Right ventricle myocardium superior (tissue), 1 donor: ENCODE data around the gene CEP68. TPM values are rescaled to one million over a fixed set of nuclear protein-coding genes. Genes with fewer than 3 reads are reported as not detected.
"Not testable (repeated sequence)": the region's sequence is repeated elsewhere in the genome, so short reads cannot be mapped to it uniquely, and the experiment has no call there.

ENCODE experiments used
- ATAC-seq: fragments of 200-7000 bp; cut with Tn5 transposase; one replicate; pipeline ENCODE4 v1.9.1; 2020; ENCODE audit warnings: mild to moderate bottlenecking; ENCODE audit not compliant: poor library complexity
- DNase-seq: peaks from one replicate; pipeline ENCODE4 v3.0.0-alpha.2; 2020
- intact Hi-C: fragments of 100-400 bp; cut with DNase I; formaldehyde crosslinking; loops from one replicate; pipeline ENCODE4 v1.11.2; 2022
- total RNA-seq: library from RNA; stranded (reverse); fragmentation: NEBNext Ultra II Directional; extraction: Animal tissue kit (Norgen Biotek cat#: 25700); gene quantifications from one replicate; pipeline ENCODE4 v1.2.1, GENCODE V29; 2021
- donor health status: DM: no; HTN: yes; CAD: no; lungs with severe emphysema.

Gene CEP68
- total RNA-seq, 1 donor from 2014 or later = 19.5 TPM

DNA sequence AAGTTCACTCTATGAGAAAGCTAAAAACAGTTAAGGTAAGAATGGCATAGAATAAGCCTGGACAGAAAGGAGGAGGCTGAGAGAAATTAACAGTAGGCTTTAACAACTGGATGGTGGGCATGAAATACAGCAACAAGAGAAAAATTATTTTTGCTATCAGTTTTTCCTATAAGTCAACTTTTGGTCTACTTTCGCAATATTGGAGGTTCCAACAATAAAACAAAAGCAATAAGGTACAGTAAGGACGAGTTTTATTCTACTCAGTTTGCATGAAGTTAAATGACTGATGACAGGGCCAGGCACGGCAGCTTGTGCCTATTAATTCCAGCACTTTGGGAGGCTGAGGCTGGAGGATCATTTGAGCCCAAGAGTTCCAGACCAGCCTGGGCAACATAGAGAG lies 56.4 kb downstream of the CEP68 start:
- intact Hi-C loops = no loop called here
- DNase-seq (no peak), ATAC-seq (no peak)

- DNase-seq (no peak), ATAC-seq (no peak)
- intact Hi-C loops = no loop called here
These were observed 57.0 kb downstream of the CEP68 start for GRCh38 chr2:65113229-65113628.

DNA sequence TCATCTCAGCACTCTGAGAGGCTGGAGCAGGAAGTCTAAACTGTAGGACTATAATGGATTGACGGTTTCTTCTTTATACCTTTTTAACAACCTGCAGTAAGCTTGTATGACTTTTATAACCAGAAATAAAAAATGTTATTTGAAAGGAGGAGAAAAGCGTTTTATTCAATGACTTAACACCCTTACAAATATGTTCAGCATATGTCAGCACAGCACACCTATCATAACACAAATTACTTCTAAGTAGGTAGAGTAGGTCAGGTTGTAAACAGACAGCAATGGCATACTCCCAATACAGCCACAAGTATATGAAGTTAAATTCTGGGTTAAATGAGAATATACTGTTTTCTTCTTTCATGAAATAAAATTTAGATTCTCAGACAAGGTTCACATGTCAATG lies 57.6 kb downstream of the CEP68 start:
- DNase-seq (no peak), ATAC-seq (no peak)
- intact Hi-C loops = no loop called here

GRCh38 chr2:65114921-65115320 lies 58.7 kb downstream of the CEP68 start:
- intact Hi-C loops = no loop called here
- DNase-seq = no peak
- no peak for ATAC-seq

DNA sequence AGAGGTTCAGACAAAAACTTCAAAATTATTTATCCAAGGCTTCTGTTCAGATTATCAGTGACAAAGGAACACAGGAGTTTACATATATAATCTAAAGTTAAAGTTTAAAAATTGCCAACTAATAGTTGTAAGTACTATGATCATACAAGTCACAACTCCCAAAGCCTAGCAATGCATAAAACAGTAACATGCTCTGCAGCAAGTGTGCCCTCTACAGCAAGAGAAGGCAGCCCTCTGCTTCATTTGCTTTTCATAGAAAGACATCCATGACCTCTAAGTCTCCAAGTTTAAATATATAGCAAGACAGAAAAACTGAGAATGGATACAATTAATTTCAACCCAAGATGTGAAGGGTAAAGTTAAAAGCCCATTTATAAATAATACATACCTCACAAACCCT lies 60.4 kb downstream of the CEP68 start:
- DNase-seq (no peak), ATAC-seq (no peak)
- intact Hi-C loops = no loop called here

GRCh38 chr2:65120990-65121693 lies 64.9 kb downstream of the CEP68 start:
- ATAC-seq = peak; percentile 8
- no peak for DNase-seq
- intact Hi-C loops = no loop called here

DNA sequence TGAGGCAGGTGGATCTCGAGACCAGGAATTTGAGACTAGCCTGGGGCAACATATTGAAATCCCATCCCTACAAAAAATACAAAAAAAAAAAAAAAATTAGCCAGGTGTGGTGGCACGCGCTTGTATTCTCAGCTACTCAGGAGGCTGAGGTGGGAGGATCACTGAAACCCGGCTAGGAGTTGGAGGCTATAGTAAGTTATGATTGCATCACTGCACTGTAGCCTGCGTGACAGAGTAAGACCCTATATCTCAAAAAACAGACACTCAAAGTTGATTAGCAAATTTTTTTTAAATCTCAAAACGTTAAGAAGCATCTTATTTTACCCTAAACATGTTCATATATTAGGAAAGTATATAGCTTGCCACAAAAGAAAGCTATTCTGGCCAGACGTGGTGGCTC lies 66.1 kb downstream of the CEP68 start:
- ATAC-seq = no peak
- intact Hi-C loops = no loop called here
- DNase-seq = no peak

DNA sequence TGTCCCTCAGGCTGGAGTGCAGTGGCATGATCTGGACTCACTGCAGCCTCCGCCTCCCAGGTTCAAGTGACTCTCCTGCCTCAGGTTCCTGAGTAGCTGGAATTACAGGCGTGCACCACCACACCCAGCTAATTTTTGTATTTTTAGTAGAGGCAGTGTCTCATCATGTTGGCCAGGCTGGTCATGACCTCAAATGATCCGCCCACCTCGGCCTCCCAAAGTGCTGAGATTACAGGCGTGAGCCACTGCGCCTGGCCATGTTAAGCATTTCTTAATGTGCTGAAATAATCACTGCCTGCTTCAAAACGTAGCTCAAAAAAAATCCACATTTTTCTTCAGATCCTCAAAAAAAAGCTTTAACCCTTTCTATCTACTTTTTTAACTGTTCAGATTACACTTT lies 69.2 kb downstream of the CEP68 start:
- DNase-seq = peak; percentile 71
- intact Hi-C loops, ATAC-seq: not testable (repeated sequence)

- intact Hi-C loops = no loop called here
- ATAC-seq (no peak), DNase-seq (no peak)
These were observed 72.3 kb downstream of the CEP68 start for GRCh38 chr2:65128297-65129190.

- intact Hi-C loops = no loop called here
- ATAC-seq = peak; percentile 21
- DNase-seq = no peak
These were observed 73.1 kb downstream of the CEP68 start for GRCh38 chr2:65129286-65129825.

DNA sequence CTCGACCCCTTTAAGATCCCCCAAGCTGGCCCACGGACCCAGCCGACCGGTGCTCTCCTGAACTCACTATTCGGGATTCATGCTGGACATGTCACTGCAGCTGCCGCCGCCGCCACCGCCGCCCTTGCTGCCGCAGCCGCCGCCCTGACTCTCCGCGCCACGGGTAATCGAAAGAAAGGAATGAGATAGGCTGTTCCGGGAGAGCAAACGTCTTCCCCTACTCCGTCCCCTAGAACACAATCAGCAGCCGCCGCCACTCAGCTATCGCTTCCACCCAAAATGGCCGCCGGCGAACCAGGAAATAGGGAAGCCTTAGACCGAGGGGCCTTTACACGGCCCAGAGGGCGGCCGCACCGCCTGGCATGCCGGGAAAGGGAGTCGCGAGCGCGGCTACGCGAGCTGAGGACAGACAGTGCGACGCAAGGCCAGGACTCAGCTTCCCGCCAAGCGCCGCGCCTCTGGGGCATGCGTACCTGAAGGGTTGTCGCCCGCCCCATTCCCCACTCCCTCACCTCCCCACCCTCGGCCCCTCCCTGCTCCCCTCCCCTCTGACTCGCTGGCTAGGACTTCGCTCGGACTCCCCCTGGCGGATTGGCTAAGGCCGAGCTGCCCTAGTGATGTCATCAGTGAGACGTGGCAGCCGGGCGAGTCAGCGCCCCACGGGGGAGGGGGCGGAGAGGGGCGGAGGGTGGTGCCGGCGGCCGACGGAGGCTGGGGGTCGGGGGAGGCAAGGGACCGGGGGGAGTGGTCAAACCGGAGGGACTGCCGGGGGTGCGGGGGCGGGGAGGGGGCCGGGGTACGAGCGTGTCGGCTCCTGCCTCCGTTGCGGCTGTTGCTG lies 73.8 kb downstream of the CEP68 start, which contains the start of gene RAB1A:
Gene RAB1A, minus strand, starts transcription at position 281 of the 838 bp plus-strand sequence. Its CDS starts 191 bp downstream, at position 90.
- DNase-seq (peak; percentile 100), ATAC-seq (peak; percentile 95)
- intact Hi-C loops = loop anchor here (10.0 kb wide), 1 partner anchor 55 kb away; no protein-coding TSS in a partner anchor

GRCh38 chr2:65130664-65131175 lies 74.5 kb downstream of the CEP68 start:
- intact Hi-C loops = loop anchor here (10.0 kb wide), 1 partner anchor 56 kb away; no protein-coding TSS in a partner anchor
- peak; percentile 59 for ATAC-seq
- no peak for DNase-seq

GRCh38 chr2:65132930-65133329 lies 76.7 kb downstream of the CEP68 start:
- not testable (repeated sequence) for DNase-seq, ATAC-seq
- intact Hi-C loops = loop anchor here (10.0 kb wide), 1 partner anchor 58 kb away; no protein-coding TSS in a partner anchor

GRCh38 chr2:65133626-65134025 lies 77.4 kb downstream of the CEP68 start:
- intact Hi-C loops = loop anchor here (10.0 kb wide), 1 partner anchor 59 kb away; no protein-coding TSS in a partner anchor
- ATAC-seq = no peak
- no peak for DNase-seq

- no peak for ATAC-seq
- no peak for DNase-seq
- intact Hi-C loops = loop anchor here (10.0 kb wide), 1 partner anchor 59 kb away; no protein-coding TSS in a partner anchor
These were observed 77.9 kb downstream of the CEP68 start for GRCh38 chr2:65134158-65134557.

GRCh38 chr2:65136253-65136652 lies 80.0 kb downstream of the CEP68 start:
- no peak for ATAC-seq
- intact Hi-C loops = loop anchor here (10.0 kb wide), 1 partner anchor 61 kb away; no protein-coding TSS in a partner anchor
- DNase-seq = no peak
